Measurements from ENCODE around the gene TRIM60.
"Not testable (repeated sequence)": the region's sequence is repeated elsewhere in the genome, so short reads cannot be mapped to it uniquely, and the experiment has no call there.

The TRIM60 gene

DNA sequence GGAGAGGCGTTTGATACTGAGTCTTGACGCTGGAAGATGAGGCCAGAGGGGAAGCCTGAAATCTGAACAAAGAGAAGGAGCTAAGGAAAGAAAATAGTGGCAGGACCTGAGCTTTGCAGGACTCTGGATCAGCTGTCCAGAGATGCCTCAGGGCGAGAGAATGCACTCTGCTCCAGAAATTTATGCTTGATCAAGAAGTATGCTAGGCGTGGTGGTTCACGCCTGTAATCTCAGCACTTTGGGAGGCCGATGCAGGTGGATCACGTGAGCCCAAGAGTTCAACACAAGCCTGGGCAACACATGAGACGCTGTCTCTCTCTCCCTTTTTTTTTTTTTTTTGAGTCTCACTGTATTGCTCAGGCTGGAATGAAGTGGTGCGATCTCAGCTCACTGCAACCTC lies 23.8 kb downstream of the TRIM60 start:
- no peak for DNase-seq

DNA sequence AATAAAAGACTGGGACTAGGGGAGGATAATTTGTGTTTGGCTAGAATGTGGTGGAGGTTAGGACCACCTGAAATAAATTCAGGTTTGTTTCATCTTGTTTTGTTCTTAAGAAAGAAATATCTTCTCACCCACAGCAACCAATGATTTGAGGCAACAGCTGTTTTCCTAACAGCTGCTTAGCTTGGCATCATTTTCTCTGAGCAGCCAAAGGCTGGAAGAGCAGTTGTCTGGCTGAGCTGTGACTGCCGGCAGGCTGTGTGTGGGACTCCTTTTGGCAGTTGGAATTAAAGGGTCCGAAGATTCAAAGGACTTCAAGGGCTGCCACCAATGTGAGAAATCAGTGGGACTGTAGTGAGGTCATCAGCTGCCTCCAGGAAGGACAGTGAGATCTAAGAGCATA lies 26.9 kb downstream of the TRIM60 start:
- DNase-seq: no peak

DNA sequence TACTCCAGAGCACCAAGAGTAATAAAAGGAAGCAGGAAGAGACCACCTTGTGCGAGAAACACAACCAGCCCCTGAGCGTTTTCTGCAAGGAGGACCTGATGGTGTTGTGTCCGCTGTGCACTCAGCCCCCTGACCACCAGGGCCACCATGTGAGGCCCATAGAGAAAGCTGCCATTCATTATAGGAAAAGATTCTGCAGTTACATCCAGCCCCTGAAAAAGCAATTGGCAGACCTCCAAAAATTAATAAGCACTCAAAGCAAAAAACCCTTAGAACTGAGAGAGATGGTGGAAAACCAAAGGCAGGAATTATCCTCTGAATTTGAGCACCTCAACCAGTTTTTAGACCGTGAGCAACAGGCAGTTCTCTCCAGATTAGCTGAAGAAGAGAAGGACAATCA lies 27.6 kb downstream of the TRIM60 start:
- peak in 1 of 2 experiments; percentile 8 for DNase-seq

DNA sequence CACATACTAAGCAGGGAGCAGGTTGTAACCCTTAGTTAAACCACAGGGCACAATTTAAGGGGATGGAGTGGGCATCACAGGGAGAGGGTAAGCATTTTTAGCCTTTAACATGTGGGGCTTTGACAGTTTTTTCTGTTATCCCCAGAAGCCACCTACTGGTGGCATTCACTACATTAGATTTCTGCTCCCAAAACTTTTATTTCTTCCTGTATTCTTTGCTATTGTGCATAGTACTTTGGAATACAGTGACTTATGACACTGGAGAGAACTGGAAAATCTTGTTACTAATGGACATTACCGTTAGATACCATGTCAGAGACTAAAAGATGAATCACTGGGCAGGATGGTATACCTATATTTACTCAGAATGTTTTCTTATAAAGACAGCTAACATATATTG lies 29.1 kb downstream of the TRIM60 start:
- no peak for DNase-seq

DNA sequence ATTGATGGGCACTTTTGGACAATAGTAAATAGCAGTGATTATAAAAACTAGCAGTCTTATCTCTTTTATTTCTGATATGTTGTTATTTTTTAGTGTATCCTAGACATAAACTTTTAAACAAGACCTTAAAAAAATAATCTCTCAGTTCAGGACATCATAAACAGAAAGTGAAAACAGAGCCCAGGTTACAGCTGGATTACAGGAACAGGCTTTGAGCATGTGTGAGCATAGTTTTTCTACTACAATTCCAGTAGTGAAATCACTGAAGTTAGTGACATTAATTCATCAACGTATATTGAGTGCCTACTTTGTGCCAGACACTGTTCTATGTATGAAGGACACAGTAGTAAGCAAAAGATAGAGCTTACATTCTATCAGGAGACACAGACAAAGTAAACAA lies 38.8 kb downstream of the TRIM60 start:
- no peak for DNase-seq

DNA sequence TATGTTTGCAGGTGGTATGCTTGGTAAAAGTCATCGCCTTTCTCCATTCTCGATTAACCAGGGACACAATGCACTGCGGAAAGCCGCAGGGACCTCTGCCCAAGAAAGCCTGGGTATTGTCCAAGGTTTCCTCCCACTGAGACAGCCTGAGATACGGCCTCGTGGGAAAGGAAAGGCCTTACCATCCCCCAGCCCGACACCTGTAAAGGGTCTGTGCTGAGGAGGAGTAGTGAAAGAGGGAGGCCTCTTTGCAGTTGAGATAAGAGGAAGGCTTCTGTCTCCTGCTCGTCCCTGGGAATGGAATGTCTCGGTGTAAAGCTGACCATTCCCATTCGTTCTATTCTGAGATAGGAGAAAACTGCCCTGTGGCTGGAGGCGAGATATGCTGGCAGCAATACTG lies 41.5 kb downstream of the TRIM60 start:
- DNase-seq: not testable (repeated sequence)

DNA sequence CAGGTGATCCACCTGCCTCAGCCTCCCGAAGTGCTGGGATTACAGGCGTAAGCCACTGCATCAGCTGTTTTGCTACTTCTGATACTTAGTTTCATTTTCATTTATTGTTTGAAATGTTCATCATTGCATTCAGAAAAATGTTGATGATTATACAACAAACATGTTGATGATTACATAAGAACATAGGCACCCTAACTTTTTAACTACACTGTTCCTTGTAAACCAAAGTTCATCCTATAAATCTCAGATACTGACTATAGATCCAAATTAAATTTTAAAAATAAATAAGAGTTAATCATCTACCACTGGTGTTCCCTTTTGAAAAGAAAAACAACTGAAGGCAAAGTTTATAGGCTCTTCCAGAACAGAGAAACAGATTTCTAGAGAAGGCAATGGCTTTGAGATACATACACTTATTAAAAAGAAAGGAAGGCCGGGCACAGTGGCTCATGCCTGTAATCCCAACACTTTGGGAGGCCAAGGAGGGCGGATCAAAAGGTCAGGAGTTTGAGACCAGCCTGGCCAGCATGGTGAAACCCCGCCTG lies 45.3 kb downstream of the TRIM60 start:
- no peak for DNase-seq

DNA sequence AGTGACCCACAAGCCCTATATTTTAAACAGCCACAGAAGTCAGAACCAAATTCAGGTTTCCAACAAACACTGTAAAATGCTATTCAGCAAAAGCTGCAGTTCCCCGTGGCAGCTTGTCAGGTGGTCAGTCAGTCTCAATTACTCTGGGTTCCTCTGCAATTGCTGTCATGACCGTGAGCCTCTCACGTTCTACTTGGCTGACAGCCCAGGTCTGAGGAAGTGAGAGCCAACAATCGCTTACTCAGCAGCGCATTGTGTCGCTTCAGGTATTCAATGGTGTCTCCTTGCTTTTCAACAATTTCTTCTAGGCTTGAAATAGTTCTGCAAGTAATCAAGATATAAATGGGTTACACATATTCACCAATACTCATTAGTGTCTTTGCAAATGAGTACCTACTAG lies 47.7 kb downstream of the TRIM60 start:
- peak in 1 of 2 experiments; percentile 30 for DNase-seq

DNA sequence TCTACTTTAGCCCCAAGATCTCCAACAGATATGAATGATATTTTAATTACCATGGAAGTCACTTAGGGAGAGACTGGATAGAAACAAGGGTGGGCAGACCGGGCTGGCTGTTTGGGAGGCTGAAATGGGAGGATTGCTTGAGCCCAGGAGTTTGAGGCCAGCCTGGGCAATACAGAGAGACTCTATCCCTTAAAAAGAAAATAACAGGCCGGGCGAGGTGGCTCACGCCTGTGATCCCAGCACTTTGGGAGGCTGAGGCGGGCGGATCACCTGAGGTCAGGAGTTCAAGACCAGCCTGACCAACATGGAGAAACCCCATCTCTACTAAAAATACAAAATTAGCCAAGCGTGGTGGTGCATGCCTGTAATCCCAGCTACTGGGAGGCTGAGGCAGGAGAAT lies 53.0 kb downstream of the TRIM60 start:
- not testable (repeated sequence) for DNase-seq

DNA sequence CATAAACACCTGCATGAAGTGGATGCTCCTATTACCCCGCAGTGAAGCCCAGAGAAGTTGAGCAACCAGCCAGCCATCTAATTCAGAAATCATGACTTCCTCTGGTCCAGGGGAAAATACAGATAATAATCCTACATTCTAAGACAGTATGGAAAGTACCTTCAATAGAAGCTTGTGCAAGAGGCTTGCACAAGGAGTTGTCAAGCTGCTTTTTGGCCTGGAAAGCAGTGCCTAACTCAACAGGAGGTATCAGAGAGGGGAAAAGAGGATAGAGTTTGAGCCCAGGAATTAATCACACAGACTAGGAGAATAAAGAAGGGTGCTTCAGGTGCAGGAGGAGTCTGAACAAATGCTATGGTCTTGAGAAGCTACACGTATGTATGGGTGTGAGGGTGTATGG lies 54.1 kb downstream of the TRIM60 start:
- no peak for DNase-seq

DNA sequence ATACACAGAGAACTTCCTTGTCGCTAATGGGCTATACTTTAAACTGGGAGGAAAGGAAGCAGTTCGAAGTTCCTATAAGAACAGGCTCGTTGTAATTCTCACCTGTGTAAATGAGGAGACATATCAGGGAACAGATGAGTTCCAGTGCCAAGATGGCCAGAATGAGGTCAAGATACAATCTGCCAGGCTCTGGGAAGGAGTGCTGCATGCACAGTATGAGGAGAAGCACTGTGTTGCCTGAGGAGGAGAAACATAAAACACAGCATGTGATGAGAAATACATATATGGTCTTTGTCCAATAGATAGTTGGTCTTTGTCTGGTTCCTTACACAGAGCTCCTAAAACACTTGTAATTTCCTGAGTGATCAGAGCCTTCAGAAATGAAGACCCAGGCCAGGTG lies 56.6 kb downstream of the TRIM60 start:
- no peak for DNase-seq
